ENCODE results near the gene HOXA3.

DNA sequence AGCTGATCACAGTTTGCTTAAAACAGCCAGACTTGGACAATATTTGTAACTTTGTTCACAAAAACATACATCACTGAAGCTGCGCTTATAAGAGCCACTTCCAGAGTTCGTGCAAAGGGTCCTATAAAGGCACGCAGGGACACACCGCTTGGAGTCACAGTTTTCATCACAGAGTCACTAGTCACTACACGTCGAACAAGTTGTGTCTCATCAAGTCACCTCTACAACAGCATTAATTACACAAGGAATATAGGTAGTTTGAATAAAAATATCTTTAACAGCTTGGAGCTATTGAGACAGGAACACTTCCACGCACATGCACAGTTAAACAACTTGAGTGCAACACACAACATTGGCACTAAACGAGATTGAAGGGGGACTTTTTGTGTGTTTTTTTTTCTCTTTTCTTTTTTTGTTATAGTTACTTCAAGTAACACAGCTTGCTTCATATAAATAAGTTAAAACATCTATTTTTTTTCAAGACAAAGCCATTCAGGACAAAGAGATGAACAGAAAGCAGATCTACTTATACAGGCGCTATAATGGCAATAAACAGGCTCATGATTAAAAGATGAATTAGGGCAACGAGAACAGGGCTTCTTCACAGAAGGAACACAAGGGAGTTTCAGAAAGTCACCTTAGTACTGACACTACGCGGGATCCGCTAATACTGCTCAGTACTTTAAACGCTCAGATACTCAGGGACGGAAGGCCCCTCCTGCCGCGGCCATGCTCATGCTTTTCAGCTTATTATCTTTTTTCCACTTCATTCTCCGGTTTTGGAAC lies 11.1 kb downstream of the HOXA3 start:
- TF ChIP-seq, protein P1, sequence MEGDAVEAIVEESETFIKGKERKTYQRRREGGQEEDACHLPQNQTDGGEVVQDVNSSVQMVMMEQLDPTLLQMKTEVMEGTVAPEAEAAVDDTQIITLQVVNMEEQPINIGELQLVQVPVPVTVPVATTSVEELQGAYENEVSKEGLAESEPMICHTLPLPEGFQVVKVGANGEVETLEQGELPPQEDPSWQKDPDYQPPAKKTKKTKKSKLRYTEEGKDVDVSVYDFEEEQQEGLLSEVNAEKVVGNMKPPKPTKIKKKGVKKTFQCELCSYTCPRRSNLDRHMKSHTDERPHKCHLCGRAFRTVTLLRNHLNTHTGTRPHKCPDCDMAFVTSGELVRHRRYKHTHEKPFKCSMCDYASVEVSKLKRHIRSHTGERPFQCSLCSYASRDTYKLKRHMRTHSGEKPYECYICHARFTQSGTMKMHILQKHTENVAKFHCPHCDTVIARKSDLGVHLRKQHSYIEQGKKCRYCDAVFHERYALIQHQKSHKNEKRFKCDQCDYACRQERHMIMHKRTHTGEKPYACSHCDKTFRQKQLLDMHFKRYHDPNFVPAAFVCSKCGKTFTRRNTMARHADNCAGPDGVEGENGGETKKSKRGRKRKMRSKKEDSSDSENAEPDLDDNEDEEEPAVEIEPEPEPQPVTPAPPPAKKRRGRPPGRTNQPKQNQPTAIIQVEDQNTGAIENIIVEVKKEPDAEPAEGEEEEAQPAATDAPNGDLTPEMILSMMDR (IDR thresholded peaks at IDR 0.05) = no peak
- no peak for TF ChIP-seq EZH2phosphoT487 (IDR thresholded peaks at IDR 0.05)

All from neural progenitor cell (in vitro differentiated cells).